Stimulated activated CD4-positive, alpha-beta T cell treated with anti-CD3 and anti-CD28 coated beads, Interleukin-4, amount 100 ng/mL, for 24 hours (primary cell): ENCODE results near the gene MEX3C.

Experiments
- DNase-seq: peaks from one replicate; pipeline ENCODE4 v3.0.0-alpha.2; 2020

Gene MEX3C

DNA sequence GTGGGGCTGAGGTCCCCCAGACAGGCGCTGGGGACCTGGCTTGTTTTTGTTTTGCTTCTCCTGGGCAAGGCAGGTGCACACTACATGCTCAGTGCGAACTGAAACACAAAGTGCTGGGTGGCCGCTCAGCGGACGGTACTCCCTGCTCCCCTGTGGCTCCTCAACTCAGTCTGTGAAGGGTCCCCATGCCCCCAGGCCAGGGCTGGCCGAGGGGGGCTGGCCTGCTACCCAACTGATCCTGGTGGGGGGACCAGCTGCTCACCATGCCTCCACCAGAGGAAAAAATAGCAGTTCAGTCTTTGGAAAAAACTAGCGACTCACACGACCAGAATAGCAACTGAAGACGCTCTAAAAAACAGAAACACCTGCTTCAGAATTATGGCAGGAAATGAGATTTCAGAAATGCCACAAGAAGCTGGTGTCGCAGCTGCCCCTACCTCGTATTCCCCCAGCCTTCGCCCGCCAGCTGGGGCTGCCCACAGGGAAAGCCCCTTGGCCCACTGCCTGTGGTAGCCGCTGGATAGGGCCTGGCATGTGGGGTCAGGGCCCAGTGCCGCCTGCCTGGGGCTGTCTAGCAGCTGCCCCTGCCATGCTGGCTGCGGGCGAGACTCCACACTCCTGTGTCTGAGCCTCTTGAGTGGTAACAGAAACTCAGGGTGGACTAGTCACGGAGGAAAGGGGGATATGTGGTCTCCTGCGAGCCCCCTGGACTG is 43.7 kb downstream of the MEX3C start:
- DNase-seq: peak; percentile 45

- DNase-seq: peak; percentile 79
Observed at GRCh38 chr18:51151568-51152511, 45.6 kb downstream of the MEX3C start.

DNA sequence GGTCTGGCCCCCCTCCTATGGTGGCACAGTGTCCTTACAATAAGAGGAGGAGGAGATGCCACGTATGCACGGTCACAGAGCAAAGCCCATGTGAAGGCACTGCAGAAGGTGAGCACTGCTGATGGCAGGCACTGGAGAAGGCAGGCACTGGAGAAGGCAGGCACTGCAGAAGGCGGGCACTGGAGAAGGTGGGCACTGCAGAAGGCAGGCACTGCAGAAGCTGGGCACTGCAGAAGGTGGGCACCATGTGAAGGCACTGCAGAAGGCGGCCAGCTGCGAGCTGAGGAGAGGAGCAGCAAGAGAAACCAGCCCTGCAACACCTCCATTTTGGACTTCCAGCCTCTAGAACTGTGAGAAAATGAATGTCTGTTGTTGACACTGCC is 46.3 kb downstream of the MEX3C start:
- DNase-seq: no peak

DNA sequence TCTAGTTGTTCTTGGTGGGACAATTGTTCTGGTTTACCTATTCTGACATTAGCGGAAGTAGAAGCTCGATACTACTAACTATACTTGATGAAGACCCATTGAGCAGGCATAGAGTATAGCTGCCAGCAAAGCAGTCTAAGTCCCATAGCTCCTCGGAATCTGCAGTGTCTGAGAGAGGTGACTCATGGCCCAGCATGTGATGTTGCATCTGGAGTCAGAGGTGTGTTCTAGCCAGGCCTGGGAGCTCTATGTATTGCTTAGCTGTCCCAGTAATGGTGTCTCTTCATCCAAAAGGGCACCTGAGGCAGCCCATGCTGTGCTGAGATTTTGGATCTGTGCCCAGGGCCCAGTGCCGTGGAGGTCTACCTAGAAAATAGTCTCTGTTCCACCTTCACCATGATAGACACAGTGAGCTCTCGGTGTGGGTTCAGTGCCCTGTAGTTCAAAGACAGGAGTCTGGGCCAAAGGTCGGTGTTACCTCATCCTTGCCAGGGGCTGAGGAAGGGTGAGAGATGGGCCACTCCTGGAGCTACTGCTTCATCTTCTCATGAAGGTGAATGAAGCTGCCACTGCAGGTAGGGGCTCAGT is 47.3 kb downstream of the MEX3C start:
- DNase-seq: peak; percentile 22

DNA sequence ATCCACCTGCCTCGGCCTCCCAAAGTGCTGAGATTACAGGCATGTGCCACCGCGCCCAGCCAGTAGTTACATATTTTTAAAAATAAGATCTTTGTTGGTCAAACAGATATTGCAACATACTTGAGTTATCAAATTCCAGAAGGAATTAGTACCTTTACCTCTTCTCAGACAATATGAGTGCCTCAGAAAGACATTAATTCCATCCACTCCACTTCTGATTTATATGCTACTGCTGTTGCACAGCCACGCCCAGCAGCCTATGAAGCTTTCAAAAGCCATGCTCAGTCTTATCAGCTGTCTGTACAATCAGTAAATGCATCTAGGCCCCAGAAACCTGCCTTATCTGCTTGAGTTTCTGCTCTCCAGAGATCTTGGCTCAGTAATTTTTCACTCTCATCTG is 47.8 kb downstream of the MEX3C start:
- no peak for DNase-seq

DNA sequence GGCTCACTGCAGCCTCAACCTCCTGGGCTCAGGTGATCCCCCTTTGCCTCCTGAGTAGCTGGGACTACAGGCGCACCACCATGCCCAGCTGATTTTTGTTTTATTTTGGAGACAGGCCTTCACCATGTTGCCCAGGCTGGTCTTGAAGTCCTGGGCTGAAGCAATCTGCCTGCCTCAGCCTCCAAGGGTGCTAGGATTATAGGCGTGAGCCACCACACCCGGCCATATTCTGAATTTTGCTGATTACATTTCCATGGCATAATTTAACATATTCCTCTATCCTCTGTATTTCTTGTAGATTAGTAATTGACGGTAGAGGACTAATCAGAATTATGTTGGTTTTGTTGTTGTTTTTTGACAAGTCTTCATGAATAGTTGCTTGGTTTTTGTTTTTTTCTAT is 50.6 kb downstream of the MEX3C start:
- no peak for DNase-seq

GRCh38 chr18:51138936-51139335 is 58.5 kb downstream of the MEX3C start:
- no peak for DNase-seq

GRCh38 chr18:51137891-51138290 is 59.6 kb downstream of the MEX3C start:
- DNase-seq: no peak

DNA sequence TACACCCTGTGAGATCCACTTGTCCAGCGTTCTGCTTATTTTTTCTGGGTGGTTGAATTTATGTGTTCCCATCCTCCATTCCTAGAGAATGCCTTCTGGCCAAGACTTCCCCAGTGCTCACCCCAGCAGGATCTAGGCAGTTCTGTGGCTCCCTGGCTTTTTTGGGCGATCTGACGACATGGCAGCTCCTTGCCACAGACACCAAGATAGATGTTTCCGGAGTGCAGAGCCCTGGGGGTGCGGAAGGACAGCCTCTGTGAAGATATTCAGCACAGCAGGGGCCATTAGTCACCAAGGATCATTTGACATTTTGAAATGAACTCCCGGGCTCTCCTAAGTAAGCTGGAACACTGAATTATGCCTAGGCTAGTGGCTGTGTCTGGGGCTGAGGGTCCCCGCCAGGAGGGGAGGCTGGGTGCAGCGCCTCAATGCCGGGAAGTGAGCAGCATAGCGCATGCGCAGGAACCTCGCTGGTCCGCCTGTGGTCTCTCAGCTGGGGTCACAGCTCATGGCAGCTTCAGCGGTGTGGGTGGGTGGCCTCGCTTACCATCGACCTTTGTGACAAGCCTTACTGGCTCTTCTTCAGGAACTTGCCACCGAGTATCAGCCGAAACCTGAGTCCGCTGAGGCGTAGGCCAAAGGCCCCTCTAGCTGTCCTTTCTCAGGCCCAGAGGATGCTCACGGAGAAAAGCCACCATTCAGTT is 60.3 kb downstream of the MEX3C start:
- DNase-seq: no peak

DNA sequence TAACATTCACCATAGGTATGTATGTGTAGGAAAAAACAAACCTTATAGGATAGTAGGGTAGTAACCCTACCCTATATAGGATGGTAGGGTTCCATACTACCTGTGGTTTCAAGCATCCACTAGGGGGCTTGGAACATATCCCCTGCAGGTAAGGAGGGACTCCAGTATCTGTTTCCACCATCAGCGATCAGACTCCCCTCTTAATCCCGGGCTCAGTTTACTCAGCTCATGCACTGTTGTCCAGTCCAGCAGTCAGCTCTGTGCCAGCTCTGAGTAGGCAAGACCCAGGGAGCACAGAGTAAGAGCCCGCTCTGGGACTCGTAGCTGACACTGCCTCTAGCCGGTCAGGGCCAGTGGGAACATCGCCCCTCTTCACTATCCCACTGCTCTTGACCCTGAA is 61.7 kb downstream of the MEX3C start:
- DNase-seq: no peak

GRCh38 chr18:51135364-51135763 is 62.1 kb downstream of the MEX3C start:
- DNase-seq: no peak

GRCh38 chr18:51134721-51135120 is 62.8 kb downstream of the MEX3C start:
- no peak for DNase-seq

GRCh38 chr18:51133580-51134160 is 63.8 kb downstream of the MEX3C start:
- DNase-seq: no peak

DNA sequence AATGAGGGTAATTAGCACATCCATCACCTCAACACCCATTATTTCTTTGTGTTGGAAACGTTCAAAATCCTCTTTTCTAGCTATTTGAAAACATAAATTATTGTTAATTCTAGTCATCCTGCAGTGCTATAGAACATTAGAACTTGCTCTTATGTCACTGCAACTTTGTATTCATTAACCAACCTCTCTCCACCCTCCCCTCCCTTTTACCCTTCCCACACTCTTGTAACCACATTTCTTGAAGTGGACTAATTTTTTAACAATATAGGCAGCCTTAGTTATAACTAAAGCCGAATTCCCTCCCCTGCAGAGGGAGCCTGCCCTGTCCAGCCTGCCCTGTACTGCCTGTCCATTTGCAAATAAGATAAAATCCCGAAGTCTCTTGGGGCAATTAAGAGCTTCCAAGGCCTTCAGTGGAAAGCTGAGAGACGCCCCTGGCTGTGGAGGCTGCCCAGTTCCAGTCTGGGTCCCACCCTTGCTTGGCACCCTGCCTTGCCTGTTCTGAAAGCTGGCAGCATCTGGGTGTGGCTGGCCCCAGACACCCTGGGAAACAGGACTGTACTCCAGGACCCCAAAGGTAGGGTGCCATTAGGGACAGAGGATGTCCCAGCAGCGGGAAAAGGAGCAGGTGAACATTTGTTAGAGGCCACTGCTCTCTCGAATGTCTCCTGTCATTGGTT is 65.1 kb downstream of the MEX3C start:
- DNase-seq: no peak

DNA sequence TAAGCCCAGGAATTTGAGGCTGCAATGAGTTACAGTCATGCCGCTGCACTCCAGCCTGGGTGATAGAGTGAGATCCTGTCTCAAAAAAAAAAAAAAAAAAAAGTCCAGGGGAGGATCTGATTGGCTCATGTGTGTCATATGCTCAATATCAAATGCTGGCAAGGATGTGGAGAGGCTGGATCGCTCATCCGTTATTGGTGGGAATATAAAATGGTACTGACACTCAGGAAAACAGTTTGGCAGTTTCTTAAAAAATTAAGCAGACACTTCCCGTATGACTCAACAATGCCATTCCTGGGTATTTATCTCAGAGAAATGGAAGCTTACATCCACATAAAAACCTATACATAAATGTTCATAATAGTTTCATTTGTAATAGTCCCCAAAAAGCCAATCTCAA is 68.9 kb downstream of the MEX3C start:
- no peak for DNase-seq

DNA sequence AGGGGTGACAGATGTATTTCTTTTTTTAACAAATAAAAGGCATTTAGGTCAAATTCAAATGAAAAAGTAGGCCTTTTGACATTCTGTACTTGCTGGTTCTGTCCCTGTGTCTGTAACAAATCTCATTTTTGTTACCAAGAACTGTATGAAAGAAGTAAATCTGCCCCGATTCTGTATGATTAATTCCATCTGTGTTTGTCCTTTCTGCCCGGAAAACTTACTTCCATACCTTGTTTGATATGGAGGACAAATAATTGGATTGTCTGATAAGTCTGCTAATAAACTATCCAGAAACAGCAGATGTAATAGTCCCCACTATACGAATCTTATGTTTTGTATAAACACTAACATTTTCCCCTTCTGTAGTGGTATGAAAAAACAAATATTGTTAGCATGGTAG is 69.8 kb downstream of the MEX3C start:
- no peak for DNase-seq

- no peak for DNase-seq
Observed at GRCh38 chr18:51125976-51126375, 71.5 kb downstream of the MEX3C start.
